ENCODE data around the gene DNAJA3.

The DNAJA3 gene

GRCh38 chr16:4380119-4381063 lies 45.3 kb upstream of the DNAJA3 start:
- Histone ChIP-seq H4K20me1 (ENCODE audit: insufficient read depth, low read length) (no peaks in the 10 kb centered on the region), H3K27me3 (replicated peaks; ENCODE audit: insufficient read depth, low read length) (no peaks in the 10 kb centered on the region), H3K4me3 (ENCODE audit: low read length) (no peak overlapping the region), H2AFZ (ENCODE audit: low read length) (no peak overlapping the region), H3K9me2 (replicated peaks; ENCODE audit: insufficient read depth, low read length) (no peaks in the 10 kb centered on the region), H3K36me3 (replicated peaks; ENCODE audit: insufficient read depth, low read length) (no peaks in the 10 kb centered on the region), H3K4me1 (ENCODE audit: low read length) (no peaks in the 10 kb centered on the region), H3K9me3 (replicated peaks; ENCODE audit: insufficient read depth, low read length) (no peaks in the 10 kb centered on the region), H3K79me2 (ENCODE audit: low read length) (no peaks in the 10 kb centered on the region; the same call in 1 of the 2 replicates), H3K9ac (ENCODE audit: low read length) (no peak overlapping the region), H3F3A (ENCODE audit: insufficient read depth, low read length) (no peaks in the 10 kb centered on the region), H3K4me2 (ENCODE audit: low read depth, low read length) (no peak overlapping the region), H3K27ac (ENCODE audit: low read length) (no peak overlapping the region)
- DNase-seq, result no peak
- no peak for TF ChIP-seq CTCF (IDR thresholded peaks at IDR 0.05; ENCODE audit: low read length)
- no peak for TF ChIP-seq EZH2phosphoT487 (IDR thresholded peaks at IDR 0.05; ENCODE audit: low read length)
- TF ChIP-seq EZH2 (optimal IDR thresholded peaks at IDR 0.05; ENCODE audit: low read depth, low read length), result no peak

- no peak for DNase-seq
- no peaks in the 10 kb centered on the region for H3F3A ChIP-seq (ENCODE audit: insufficient read depth, low read length)
- H3K9me3 ChIP-seq (replicated peaks; ENCODE audit: insufficient read depth, low read length), result no peaks in the 10 kb centered on the region
- no peaks in the 10 kb centered on the region for H3K27me3 ChIP-seq (replicated peaks; ENCODE audit: insufficient read depth, low read length)
- no peak overlapping the region for H3K27ac ChIP-seq (ENCODE audit: low read length)
- no peaks in the 10 kb centered on the region for H3K36me3 ChIP-seq (replicated peaks; ENCODE audit: insufficient read depth, low read length)
- no peaks in the 10 kb centered on the region; the same call in 1 of the 2 replicates for H3K79me2 ChIP-seq (ENCODE audit: low read length)
- no peak overlapping the region for H3K4me3 ChIP-seq (ENCODE audit: low read length)
- no peak overlapping the region for H3K9ac ChIP-seq (ENCODE audit: low read length)
- TF ChIP-seq CTCF (IDR thresholded peaks at IDR 0.05; ENCODE audit: low read length) (no peak), EZH2 (optimal IDR thresholded peaks at IDR 0.05; ENCODE audit: low read depth, low read length) (no peak), EZH2phosphoT487 (IDR thresholded peaks at IDR 0.05; ENCODE audit: low read length) (no peak)
- H4K20me1 ChIP-seq (ENCODE audit: insufficient read depth, low read length), result no peaks in the 10 kb centered on the region
- no peak overlapping the region for H2AFZ ChIP-seq (ENCODE audit: low read length)
- H3K9me2 ChIP-seq (replicated peaks; ENCODE audit: insufficient read depth, low read length), result no peaks in the 10 kb centered on the region
- H3K4me1 ChIP-seq (ENCODE audit: low read length), result no peaks in the 10 kb centered on the region
- H3K4me2 ChIP-seq (ENCODE audit: low read depth, low read length), result no peak overlapping the region
Observed at GRCh38 chr16:4381072-4381934, 44.4 kb upstream of the DNAJA3 start.

- no peaks in the 10 kb centered on the region for H3F3A ChIP-seq (ENCODE audit: insufficient read depth, low read length)
- DNase-seq, result no peak
- H3K9me2 ChIP-seq (replicated peaks; ENCODE audit: insufficient read depth, low read length), result no peaks in the 10 kb centered on the region
- no peaks in the 10 kb centered on the region for H4K20me1 ChIP-seq (ENCODE audit: insufficient read depth, low read length)
- no peak overlapping the region for H3K4me3 ChIP-seq (ENCODE audit: low read length)
- peaks cover 3% of the 10 kb centered on the region; the same call in 1 of the 2 replicates for H3K36me3 ChIP-seq (replicated peaks; ENCODE audit: insufficient read depth, low read length)
- no peak overlapping the region for H3K27ac ChIP-seq (ENCODE audit: low read length)
- H3K9me3 ChIP-seq (replicated peaks; ENCODE audit: insufficient read depth, low read length), result no peaks in the 10 kb centered on the region
- H3K27me3 ChIP-seq (replicated peaks; ENCODE audit: insufficient read depth, low read length), result no peaks in the 10 kb centered on the region
- H3K4me1 ChIP-seq (ENCODE audit: low read length), result no peaks in the 10 kb centered on the region
- H3K9ac ChIP-seq (ENCODE audit: low read length), result no peak overlapping the region
- no peak for TF ChIP-seq CTCF (IDR thresholded peaks at IDR 0.05; ENCODE audit: low read length)
- no peak for TF ChIP-seq EZH2phosphoT487 (IDR thresholded peaks at IDR 0.05; ENCODE audit: low read length)
- no peak for TF ChIP-seq EZH2 (optimal IDR thresholded peaks at IDR 0.05; ENCODE audit: low read depth, low read length)
- no peaks in the 10 kb centered on the region; the same call in 1 of the 2 replicates for H3K79me2 ChIP-seq (ENCODE audit: low read length)
- H3K4me2 ChIP-seq (ENCODE audit: low read depth, low read length), result no peak overlapping the region
- H2AFZ ChIP-seq (ENCODE audit: low read length), result no peak overlapping the region
Observed at GRCh38 chr16:4381935-4382794, 43.5 kb upstream of the DNAJA3 start.

Data from MM.1S (cell line).